T-cell (primary cell): ENCODE measurements around the gene VEZT. TPM values are rescaled to one million over a fixed set of nuclear protein-coding genes. Genes with fewer than 3 reads are reported as not detected.
A peak's percentile ranks its signal among the peaks of the same experiment; 100 is the strongest.

Experiments used
- ATAC-seq, 4 experiments: fragments of 200-7000 bp in 3 of 4; fragments of 150-1000 bp in 1 of 4; cut with Tn5 transposase; replicated peaks in 1 of 4; 1 replicate in 3 of 4; 2 replicates in 1 of 4; pipeline ENCODE4 v1.10.0; 2021; ENCODE audit warnings: moderate library complexity in 3 of 4, mild to moderate bottlenecking in 2 of 4, moderate number of reproducible peaks in 1 of 4
- CTCF ChIA-PET, 2 donors: fragments of 300-600 bp; sonication (Branson Sonifier 250); formaldehyde crosslinking; loops; one replicate each; lab custom pipeline; 2022; ENCODE audit warnings: antibody characterized with exemption in 2 of 2; lab: Charles Lee
- POLR2A ChIA-PET, 2 donors: fragments of 300-600 bp; sonication (Branson Sonifier 250); formaldehyde crosslinking; loops; one replicate each; lab custom pipeline; 2022; ENCODE audit warnings: antibody characterized with exemption in 2 of 2; lab: Charles Lee
- DNase-seq, 35 experiments: peaks; one replicate each; pipeline versions ENCODE4 v3.0.0 to v3.0.0-alpha.2; 2013 to 2023
- H3K27ac ChIP-seq: one replicate; pipeline ENCODE4 v1.5.1; 2013; ENCODE audit warnings: low read length
- H3K27me3 ChIP-seq, 2 experiments: replicated peaks in 1 of 2; 1 replicate in 1 of 2; 2 replicates in 1 of 2; pipeline versions ENCODE4 v1.6.1 to v1.7.0; 2013; ENCODE audit warnings: low read length in 1 of 2, mixed read lengths in 1 of 2; ENCODE audit not compliant: control insufficient read depth in 2 of 2, insufficient read depth in 2 of 2; ENCODE audit errors: extremely low read depth in 1 of 2
- H3K36me3 ChIP-seq, 2 donors: 1 replicate in 1 of 2; 2 replicates in 1 of 2; pipeline versions ENCODE4 v1.6.1 to v1.7.0; 2013; ENCODE audit warnings: low read length in 1 of 2; ENCODE audit not compliant: control insufficient read depth in 2 of 2, insufficient read depth in 1 of 2; ENCODE audit errors: extremely low read depth in 1 of 2
- H3K4me1 ChIP-seq, 2 experiments: 1 replicate in 1 of 2; 2 replicates in 1 of 2; pipeline versions ENCODE4 v1.6.1 to v1.7.0; 2013; ENCODE audit warnings: low read length in 2 of 2, mixed read lengths in 1 of 2; ENCODE audit not compliant: insufficient read depth in 2 of 2, control insufficient read depth in 1 of 2; ENCODE audit errors: extremely low read depth in 1 of 2
- H3K4me3 ChIP-seq, 2 donors: 1 replicate in 1 of 2; 2 replicates in 1 of 2; pipeline versions ENCODE4 v1.5.1 to v1.7.0; 2013; ENCODE audit warnings: mild to moderate bottlenecking in 2 of 2, low read length in 1 of 2, moderate library complexity in 1 of 2; ENCODE audit not compliant: control insufficient read depth in 1 of 2; ENCODE audit errors: extremely low read depth in 1 of 2
- H3K9me3 ChIP-seq: 2 replicates; pipeline ENCODE4 v1.7.0; 2013
- H3K27ac Mint-ChIP-seq, 2 donors: one replicate each; pipeline ENCODE4 v1.8.0; 2020 to 2021; ENCODE audit warnings: mild to moderate bottlenecking in 2 of 2, mixed read lengths in 2 of 2
- H3K27me3 Mint-ChIP-seq, 2 donors: one replicate each; pipeline ENCODE4 v1.8.0; 2021 to 2022; ENCODE audit warnings: mixed read lengths in 2 of 2
- H3K36me3 Mint-ChIP-seq: one replicate; pipeline ENCODE4 v1.8.0; 2021; ENCODE audit warnings: mixed read lengths
- H3K4me1 Mint-ChIP-seq, 3 donors: one replicate each; pipeline ENCODE4 v1.8.0; 2020 to 2022; ENCODE audit warnings: mixed read lengths in 3 of 3, mild to moderate bottlenecking in 1 of 3
- H3K4me3 Mint-ChIP-seq, 3 donors: one replicate each; pipeline ENCODE4 v1.8.0; 2020 to 2022; ENCODE audit warnings: mild to moderate bottlenecking in 3 of 3, mixed read lengths in 3 of 3, moderate library complexity in 3 of 3
- H3K9me3 Mint-ChIP-seq, 3 donors: one replicate each; pipeline ENCODE4 v1.8.0; 2020 to 2022; ENCODE audit warnings: mixed read lengths in 3 of 3
- WGBS: methylation state at CpG from one replicate; pipeline ENCODE4 v1.1.5; 2013; ENCODE audit warnings: missing lambda C conversion rate; ENCODE audit not compliant: insufficient coverage; 5-methylcytosine and 5-hydroxymethylcytosine counted together
- total RNA-seq, 35 experiments: library from RNA in 6 of 35; stranded (reverse) in 6 of 35; fragments of 120-200 nt in 1 of 35; gene quantifications; one replicate each; pipeline versions ENCODE4 v1.2.1 to v1.2.4 and lab custom pipeline; 2013 to 2026

Gene VEZT
- total RNA-seq, 5 donors from 2014 or later (not counting 1 experiment from before 2014, with no cell fraction given): 27.0 to 48.9 (median 36.8) TPM

DNA sequence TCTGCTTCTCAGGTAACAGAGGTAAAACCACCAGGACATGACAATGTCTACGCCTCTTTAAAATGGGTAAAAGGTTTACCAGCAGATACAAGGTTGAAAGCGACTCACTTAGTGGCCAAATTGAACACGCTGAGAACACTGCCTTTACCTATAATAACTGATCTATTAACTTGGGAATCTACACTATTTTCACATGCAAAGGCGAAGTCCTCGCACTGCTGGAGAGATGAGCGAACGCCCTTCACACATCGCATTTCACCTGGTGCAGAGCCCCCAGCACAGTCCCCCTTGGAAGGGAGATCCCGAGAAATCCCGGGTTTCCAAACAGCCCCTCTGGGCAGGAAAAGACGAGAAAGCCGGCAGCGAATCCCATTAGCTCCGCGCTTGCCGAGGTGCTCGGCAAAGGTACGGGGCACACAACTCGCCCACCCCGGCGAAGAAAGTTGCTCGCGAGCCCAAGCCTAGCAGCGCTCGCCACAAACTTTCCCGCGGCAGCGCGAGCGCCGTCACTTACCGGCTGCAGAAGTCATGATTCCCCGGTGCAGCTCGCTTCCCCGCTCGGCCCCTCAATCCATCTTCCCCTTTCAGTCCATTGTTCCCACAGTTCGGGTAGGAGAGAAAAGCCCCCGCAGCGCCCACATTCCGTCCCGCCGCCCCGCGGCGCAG lies 763 bp upstream of the VEZT start:
- Histone ChIP-seq H3K4me1 (peaks cover 7 to 15% of the 10 kb centered on the region in 2 experiments), H3K36me3 (no peaks in the 10 kb centered on the region), H3K4me3 (peak overlapping the region; percentile 83 to 91), H3K27ac (peak overlapping the region; percentile 66), H3K27me3 (no peaks in the 10 kb centered on the region), H3K9me3 (no peaks in the 10 kb centered on the region)
- peak in 3 of 35 experiments; percentile 2 to 44 (median 2) for DNase-seq
- ChIA-PET POLR2A (interaction anchor here (0.5 to 1.2 kb wide), 6 partner anchors 9 to 253 kb away, joined by 3 to 10 read pairs (median 6); partner anchors contain the start of gene NDUFA12 (in 1 of the 2)), CTCF (interaction anchor here in 1 of 2 donors (0.6 to 2.7 kb wide), 8 partner anchors 100 to 831 kb away, joined by 4 to 9 read pairs (median 4); partner anchors contain the start of genes METAP2 and NR2C1)
- no peaks in the 10 kb centered on the region for H3K27me3 Mint-ChIP-seq
- ATAC-seq: peak; percentile 26 to 38 (median 29)
- peak overlapping the region; percentile 88 to 100 (median 98) for H3K4me3 Mint-ChIP-seq
- H3K36me3 Mint-ChIP-seq: no peaks in the 10 kb centered on the region
- H3K9me3 Mint-ChIP-seq: no peaks in the 10 kb centered on the region
- under 1% methylated on average over 44 of the region's 45 CpGs for WGBS
- H3K4me1 Mint-ChIP-seq: peaks cover 33 to 37% (median 36%) of the 10 kb centered on the region in 3 donors
- peak overlapping the region; percentile 75 to 95 for H3K27ac Mint-ChIP-seq

DNA sequence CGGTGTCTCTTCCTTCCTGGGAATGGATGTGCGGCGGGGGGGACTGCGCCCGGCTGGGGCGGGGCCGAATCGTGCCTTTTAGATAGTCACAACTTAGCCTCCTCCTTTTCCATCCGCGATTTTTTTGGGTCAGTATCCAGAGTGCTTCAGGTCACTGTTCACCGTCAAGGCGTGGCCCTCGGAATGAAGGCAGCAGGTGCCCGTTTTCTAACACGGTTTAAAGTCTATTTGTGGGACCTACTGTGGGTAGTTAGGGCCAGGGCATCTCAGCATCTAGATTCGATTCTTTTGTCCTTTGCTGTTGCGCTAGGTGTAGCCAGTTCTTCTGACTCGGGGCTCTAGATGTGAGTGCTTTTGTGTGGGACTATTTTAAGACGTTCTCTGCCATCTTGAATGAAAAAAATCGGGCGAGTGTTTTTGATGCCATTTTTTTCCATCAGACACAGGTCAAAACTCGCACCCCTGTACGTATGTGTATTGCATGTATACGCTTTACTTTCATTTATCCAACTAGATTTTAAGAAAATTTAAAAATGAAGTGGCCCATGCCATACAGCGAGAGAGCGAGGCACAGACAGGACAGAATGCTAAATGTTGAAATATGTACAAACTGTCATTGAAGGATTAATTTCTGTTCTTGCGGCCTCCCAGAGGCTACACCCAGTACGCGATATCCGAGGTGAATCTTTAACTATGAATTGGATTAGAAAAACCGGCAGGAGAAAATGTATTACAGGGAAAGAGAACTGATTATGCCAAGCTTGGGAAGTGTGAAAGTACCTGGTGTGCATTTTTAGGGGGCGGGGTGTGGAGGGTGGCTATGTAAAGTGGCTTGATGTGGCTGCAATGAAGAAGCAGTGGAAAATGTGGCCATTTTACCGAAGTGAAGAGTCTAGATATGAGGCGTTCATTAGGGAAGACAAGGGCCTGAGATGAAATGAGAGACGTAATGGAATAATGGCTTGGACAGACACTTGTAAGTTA lies 835 bp downstream of the VEZT start:
- H3K27me3 ChIP-seq: no peaks in the 10 kb centered on the region
- Mint-ChIP-seq H3K27ac (peak overlapping the region; percentile 96 to 99), H3K4me1 (peaks cover 44 to 47% (median 47%) of the 10 kb centered on the region in 3 donors), H3K4me3 (peak overlapping the region; percentile 88 to 100 (median 98)), H3K36me3 (no peaks in the 10 kb centered on the region), H3K9me3 (no peaks in the 10 kb centered on the region), H3K27me3 (no peaks in the 10 kb centered on the region)
- DNase-seq (peak in 31 of 35 experiments; percentile 2 to 68 (median 18)), ATAC-seq (peak; percentile 0 to 6 (median 3))
- ChIA-PET CTCF (interaction anchor here in 1 of 2 donors (0.7 to 2.7 kb wide), 5 partner anchors 28 to 316 kb away, joined by 4 to 9 read pairs (median 4); partner anchors contain the start of genes METAP2 and NR2C1), POLR2A (interaction anchor here in 1 of 2 donors (0.6 kb wide), 1 partner anchor 318 kb away, joined by 3 read pairs; no protein-coding TSS in a partner anchor)
- no peaks in the 10 kb centered on the region for H3K36me3 ChIP-seq
- H3K27ac ChIP-seq: peak overlapping the region; percentile 96
- no peaks in the 10 kb centered on the region for H3K9me3 ChIP-seq
- 1% methylated on average over 21 of the region's 35 CpGs for WGBS
- peak overlapping the region; percentile 83 to 98 for H3K4me3 ChIP-seq
- H3K4me1 ChIP-seq: peaks cover 7 to 15% of the 10 kb centered on the region in 2 experiments

DNA sequence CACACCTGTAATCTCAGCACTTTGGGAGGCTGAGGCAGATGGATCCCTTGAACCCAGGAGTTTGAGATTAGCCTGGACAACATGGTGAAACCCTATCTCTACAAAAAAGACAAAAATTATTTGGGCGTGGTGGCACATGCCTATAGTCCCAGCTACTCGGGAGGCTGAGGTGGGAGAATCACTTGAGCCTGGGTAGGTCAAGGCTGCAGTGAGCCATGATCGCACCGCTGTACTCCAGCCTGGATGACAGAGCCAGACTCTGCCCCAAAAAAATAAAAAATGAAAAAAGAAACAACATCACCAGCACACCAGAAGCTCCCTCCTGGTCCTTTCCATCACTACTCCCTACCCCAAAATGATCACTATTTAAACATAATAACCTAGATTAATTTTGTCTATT lies 2.6 kb downstream of the VEZT start:
- H3K27ac ChIP-seq: no peak overlapping the region
- no peaks in the 10 kb centered on the region for H3K27me3 ChIP-seq
- Mint-ChIP-seq H3K4me3 (peak overlapping the region in 1 of 3 donors; percentile 11), H3K4me1 (peaks cover 58 to 63% (median 61%) of the 10 kb centered on the region in 3 donors), H3K27me3 (no peaks in the 10 kb centered on the region), H3K9me3 (no peaks in the 10 kb centered on the region), H3K36me3 (peaks cover 11% of the 10 kb centered on the region), H3K27ac (no peak overlapping the region)
- ATAC-seq (no peak), DNase-seq (no peak)
- H3K9me3 ChIP-seq: no peaks in the 10 kb centered on the region
- ChIA-PET CTCF (interaction anchor here in 1 of 2 donors (0.5 kb wide), 1 partner anchor 23 kb away, joined by 3 read pairs; no protein-coding TSS in a partner anchor), POLR2A (interaction anchor here in 1 of 2 donors (0.6 kb wide), 1 partner anchor 1064 kb away, joined by 3 read pairs; no protein-coding TSS in a partner anchor)
- no peak overlapping the region for H3K4me3 ChIP-seq
- peaks cover 0 to 8% of the 10 kb centered on the region in 2 donors for H3K36me3 ChIP-seq
- WGBS: 83% methylated on average over 1 of the region's 4 CpGs
- H3K4me1 ChIP-seq: peaks cover 7 to 15% of the 10 kb centered on the region in 2 experiments

GRCh38 chr12:95220726-95221125 lies 3.1 kb downstream of the VEZT start:
- Mint-ChIP-seq H3K27me3 (no peaks in the 10 kb centered on the region), H3K27ac (no peak overlapping the region), H3K4me3 (peak overlapping the region in 1 of 3 donors; percentile 11), H3K4me1 (peaks cover 58 to 67% (median 64%) of the 10 kb centered on the region in 3 donors), H3K9me3 (no peaks in the 10 kb centered on the region), H3K36me3 (peaks cover 11% of the 10 kb centered on the region)
- Histone ChIP-seq H3K36me3 (peaks cover 0 to 8% of the 10 kb centered on the region in 2 donors), H3K9me3 (no peaks in the 10 kb centered on the region), H3K4me1 (peaks cover 7 to 15% of the 10 kb centered on the region in 2 experiments), H3K27ac (no peak overlapping the region), H3K4me3 (no peak overlapping the region), H3K27me3 (no peaks in the 10 kb centered on the region)
- ATAC-seq: no peak
- CTCF ChIA-PET: no interaction called here
- no peak for DNase-seq
- POLR2A ChIA-PET: no interaction called here

DNA sequence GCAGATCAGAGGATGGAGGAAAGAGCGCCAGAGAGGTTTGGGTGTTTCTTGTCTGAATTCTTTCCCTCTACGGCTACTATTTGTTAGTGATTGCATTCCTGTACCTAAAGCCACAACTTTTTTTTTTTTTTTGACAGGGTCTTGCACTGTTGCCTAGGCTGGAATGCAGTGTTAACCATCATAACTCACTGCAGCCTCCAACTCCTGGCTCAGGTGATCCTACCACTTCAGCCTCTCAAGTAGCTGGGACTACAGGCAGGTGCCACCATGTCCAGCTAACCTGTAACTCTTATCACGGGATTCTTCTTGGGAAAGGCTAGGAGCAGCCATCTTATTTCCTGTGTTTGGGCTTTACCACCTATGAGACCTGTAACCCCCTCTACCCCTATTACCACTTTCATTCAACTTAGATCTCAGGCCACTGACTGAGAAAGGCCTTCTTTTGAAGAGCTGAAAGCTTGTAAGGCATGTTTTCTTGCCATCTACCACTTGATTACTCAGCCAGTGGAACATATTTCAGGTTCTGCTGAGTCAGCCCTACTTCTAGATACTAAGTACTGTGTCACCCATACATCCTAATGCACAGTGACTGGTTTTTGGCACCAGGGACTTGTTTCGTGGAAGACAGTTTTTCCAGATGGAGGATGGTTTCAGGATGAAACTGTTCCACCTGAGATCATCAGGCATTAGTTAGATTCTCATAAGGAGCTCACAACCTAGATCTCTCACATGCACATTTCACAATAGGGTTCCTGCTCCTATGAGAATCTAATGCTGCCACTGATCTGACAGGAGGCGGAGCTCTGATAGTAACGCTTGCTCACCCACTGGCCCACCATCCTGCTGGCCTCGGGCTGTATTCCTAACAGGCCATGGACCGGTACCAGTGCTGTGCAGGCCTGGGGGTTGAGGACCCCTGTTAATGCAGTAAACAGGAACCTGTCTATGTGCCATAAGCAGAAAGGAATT lies 6.9 kb downstream of the VEZT start:
- 92% methylated on average over 2 of the region's 8 CpGs for WGBS
- Mint-ChIP-seq H3K27me3 (no peaks in the 10 kb centered on the region), H3K4me3 (no peak overlapping the region), H3K36me3 (peaks cover 18% of the 10 kb centered on the region), H3K4me1 (peaks cover 61 to 72% (median 63%) of the 10 kb centered on the region in 3 donors), H3K27ac (peak overlapping the region in 1 of 2 donors; percentile 34), H3K9me3 (no peaks in the 10 kb centered on the region)
- ChIA-PET POLR2A (interaction anchor here in 1 of 2 donors (0.9 kb wide), 1 partner anchor 37 kb away, joined by 3 read pairs; no protein-coding TSS in a partner anchor), CTCF (no interaction called here)
- no peak for ATAC-seq
- Histone ChIP-seq H3K27me3 (no peaks in the 10 kb centered on the region), H3K4me3 (no peak overlapping the region), H3K4me1 (peaks cover 0 to 4% of the 10 kb centered on the region in 2 experiments), H3K27ac (no peak overlapping the region), H3K36me3 (peaks cover 0 to 8% of the 10 kb centered on the region in 2 donors), H3K9me3 (no peaks in the 10 kb centered on the region)
- DNase-seq: no peak
